H9 (cell line): Measurements from ENCODE around the gene TSPAN4. TPM values are rescaled to one million over a fixed set of nuclear protein-coding genes. Genes with fewer than 3 reads are reported as not detected.

Experiments used
- DNase-seq: peaks from one replicate; pipeline ENCODE4 v3.0.0-alpha.2; 2017
- H2AFZ ChIP-seq: one replicate; pipeline ENCODE4 v1.6.1; 2013; ENCODE audit warnings: mild to moderate bottlenecking, low read length, control low read depth, moderate library complexity
- H2AK5ac ChIP-seq: 2 replicates; pipeline ENCODE4 v1.6.1; 2013; ENCODE audit warnings: low read length, control low read depth, mixed read lengths; ENCODE audit not compliant: insufficient read length
- H2BK120ac ChIP-seq: one replicate; pipeline ENCODE4 v1.6.1; 2013; ENCODE audit warnings: low read depth, mild to moderate bottlenecking, low read length, control low read depth, inconsistent platforms; ENCODE audit not compliant: poor library complexity, severe bottlenecking
- H2BK12ac ChIP-seq: 2 replicates; pipeline ENCODE4 v1.6.1; 2013; ENCODE audit warnings: low read length, control low read depth, mixed read lengths, low read depth; ENCODE audit not compliant: insufficient read length
- H2BK15ac ChIP-seq: 2 replicates; pipeline ENCODE4 v1.6.1; 2013; ENCODE audit warnings: low read depth, low read length, control low read depth
- H2BK20ac ChIP-seq: one replicate; pipeline ENCODE4 v1.6.1; 2013; ENCODE audit warnings: low read depth, mild to moderate bottlenecking, low read length, control low read depth, inconsistent platforms; ENCODE audit not compliant: poor library complexity, severe bottlenecking
- H2BK5ac ChIP-seq: 2 replicates; pipeline ENCODE4 v1.6.1; 2013; ENCODE audit warnings: low read length, control low read depth, mixed read lengths; ENCODE audit not compliant: insufficient read length
- H3K14ac ChIP-seq: 2 replicates; pipeline ENCODE4 v1.6.1; 2013; ENCODE audit warnings: low read length, control low read depth; ENCODE audit not compliant: insufficient read depth
- H3K18ac ChIP-seq: 2 replicates; pipeline ENCODE4 v1.6.1; 2013; ENCODE audit warnings: low read depth, mild to moderate bottlenecking, mixed read lengths, low read length, control low read depth; ENCODE audit not compliant: insufficient read length
- H3K23ac ChIP-seq: 2 replicates; pipeline ENCODE4 v1.6.1; 2013; ENCODE audit warnings: low read length, control low read depth, mixed read lengths, low read depth; ENCODE audit not compliant: insufficient read length
- H3K23me2 ChIP-seq: 2 replicates; pipeline ENCODE4 v1.6.1; 2013; ENCODE audit warnings: low read depth, mild to moderate bottlenecking, mixed read lengths, low read length, control low read depth; ENCODE audit not compliant: insufficient read length, poor library complexity, severe bottlenecking
- H3K27ac ChIP-seq: 2 replicates; pipeline ENCODE4 v1.5.1; 2013; ENCODE audit warnings: low read length, control low read depth, mixed read lengths, low read depth; ENCODE audit not compliant: insufficient read length
- H3K27me3 ChIP-seq: 2 replicates; pipeline ENCODE4 v1.6.1; 2013; ENCODE audit warnings: low read length, control low read depth, inconsistent platforms; ENCODE audit not compliant: insufficient read depth
- H3K4ac ChIP-seq: 2 replicates; pipeline ENCODE4 v1.6.1; 2013; ENCODE audit warnings: low read depth, mild to moderate bottlenecking, control low read depth, inconsistent platforms, low read length, moderate library complexity
- H3K4me1 ChIP-seq: 2 replicates; pipeline ENCODE4 v1.6.1; 2013; ENCODE audit warnings: low read length, control low read depth, inconsistent platforms; ENCODE audit not compliant: insufficient read depth
- H3K4me2 ChIP-seq: 2 replicates; pipeline ENCODE4 v1.6.1; 2013; ENCODE audit warnings: low read length, control low read depth, mixed read lengths; ENCODE audit not compliant: insufficient read length, insufficient read depth
- H3K56ac ChIP-seq: 2 replicates; pipeline ENCODE4 v1.6.1; 2013; ENCODE audit warnings: low read depth, mild to moderate bottlenecking, mixed read lengths, low read length, control low read depth; ENCODE audit not compliant: insufficient read length
- H3K79me1 ChIP-seq: 2 replicates; pipeline ENCODE4 v1.6.1; 2013; ENCODE audit warnings: low read depth, mild to moderate bottlenecking, moderate library complexity, low read length, control low read depth, inconsistent platforms; ENCODE audit not compliant: insufficient read depth, poor library complexity, severe bottlenecking
- H3K79me2 ChIP-seq: 2 replicates; pipeline ENCODE4 v1.6.1; 2013; ENCODE audit warnings: low read length, control low read depth, inconsistent platforms; ENCODE audit not compliant: insufficient read depth
- H3K9ac ChIP-seq: 2 replicates; pipeline ENCODE4 v1.6.1; 2013; ENCODE audit warnings: low read length, control low read depth, mixed read lengths; ENCODE audit not compliant: insufficient read length; ENCODE audit errors: extremely low read depth
- H3K9me3 ChIP-seq: one replicate; pipeline ENCODE4 v1.6.1; 2013; ENCODE audit warnings: low read depth, low read length, inconsistent platforms; ENCODE audit not compliant: control insufficient read depth
- H3T11ph ChIP-seq: one replicate; pipeline ENCODE4 v1.6.1; 2013; ENCODE audit warnings: mild to moderate bottlenecking, low read length, control low read depth, inconsistent platforms
- H4K20me1 ChIP-seq: one replicate; pipeline ENCODE4 v1.6.1; 2013; ENCODE audit not compliant: control insufficient read depth, insufficient read length, insufficient read depth
- H4K5ac ChIP-seq: 2 replicates; pipeline ENCODE4 v1.6.1; 2013; ENCODE audit warnings: low read depth, mild to moderate bottlenecking, mixed read lengths, low read length, control low read depth; ENCODE audit not compliant: insufficient read length
- H4K8ac ChIP-seq: replicated peaks from 2 replicates; pipeline ENCODE4 v1.6.1; 2013; ENCODE audit warnings: low read length, control low read depth, mixed read lengths, low read depth; ENCODE audit not compliant: insufficient read length
- H4K91ac ChIP-seq: 2 replicates; pipeline ENCODE4 v1.6.1; 2013; ENCODE audit warnings: low read depth, mild to moderate bottlenecking, moderate library complexity, mixed read lengths, low read length, control low read depth; ENCODE audit not compliant: insufficient read length
- H3K27ac Mint-ChIP-seq, 3 experiments: 2 replicates in 2 of 3; 3 replicates in 1 of 3; pipeline ENCODE4 v1.8.0; 2020 to 2021; ENCODE audit warnings: mixed read lengths in 3 of 3, mild to moderate bottlenecking in 1 of 3, moderate library complexity in 1 of 3
- H3K27me3 Mint-ChIP-seq: 2 replicates; pipeline ENCODE4 v1.8.0; 2021; ENCODE audit warnings: low read depth, mild to moderate bottlenecking, moderate library complexity, mixed read lengths
- H3K36me3 Mint-ChIP-seq, 3 experiments: 2 replicates in 2 of 3; 3 replicates in 1 of 3; pipeline ENCODE4 v1.8.0; 2020 to 2021; ENCODE audit warnings: low read depth in 3 of 3, mixed read lengths in 3 of 3; ENCODE audit not compliant: insufficient read depth in 1 of 3
- H3K4me1 Mint-ChIP-seq, 2 experiments: 2 replicates each; pipeline ENCODE4 v1.8.0; 2020; ENCODE audit warnings: mixed read lengths in 2 of 2
- H3K4me3 Mint-ChIP-seq, 2 experiments: 2 replicates in 1 of 2; 3 replicates in 1 of 2; pipeline ENCODE4 v1.8.0; 2020 to 2021; ENCODE audit warnings: mild to moderate bottlenecking in 2 of 2, mixed read lengths in 2 of 2, moderate library complexity in 1 of 2
- H3K9me3 Mint-ChIP-seq, 2 experiments: 2 replicates in 1 of 2; 3 replicates in 1 of 2; pipeline ENCODE4 v1.8.0; 2020; ENCODE audit warnings: mild to moderate bottlenecking in 2 of 2, mixed read lengths in 2 of 2, moderate library complexity in 1 of 2
- WGBS: extraction: QIAGEN DNeasy Blood & Tissue Kit; methylation state at CpG from one replicate; pipeline ENCODE4 v1.1.7; 2013; ENCODE audit warnings: missing lambda C conversion rate, low lambda C conversion rate, mixed read lengths; ENCODE audit not compliant: insufficient read length; ENCODE audit errors: extremely low coverage; 5-methylcytosine and 5-hydroxymethylcytosine counted together
- total RNA-seq: library from RNA; stranded (reverse); gene quantifications from 2 replicates; pipeline ENCODE4 v1.2.1, GENCODE V29; 2021
- TF ChIP-seq, protein P1 (sequence below): fragments of 200-600 bp; sonication (generic); conservative IDR thresholded peaks from 3 replicates; pipeline ENCODE4 v1.8.0; 2021; ENCODE audit warnings: antibody characterized with exemption, mild to moderate bottlenecking

TSPAN4 gene
- total RNA-seq, 1 experiment from 2014 or later: 64.6 TPM

DNA sequence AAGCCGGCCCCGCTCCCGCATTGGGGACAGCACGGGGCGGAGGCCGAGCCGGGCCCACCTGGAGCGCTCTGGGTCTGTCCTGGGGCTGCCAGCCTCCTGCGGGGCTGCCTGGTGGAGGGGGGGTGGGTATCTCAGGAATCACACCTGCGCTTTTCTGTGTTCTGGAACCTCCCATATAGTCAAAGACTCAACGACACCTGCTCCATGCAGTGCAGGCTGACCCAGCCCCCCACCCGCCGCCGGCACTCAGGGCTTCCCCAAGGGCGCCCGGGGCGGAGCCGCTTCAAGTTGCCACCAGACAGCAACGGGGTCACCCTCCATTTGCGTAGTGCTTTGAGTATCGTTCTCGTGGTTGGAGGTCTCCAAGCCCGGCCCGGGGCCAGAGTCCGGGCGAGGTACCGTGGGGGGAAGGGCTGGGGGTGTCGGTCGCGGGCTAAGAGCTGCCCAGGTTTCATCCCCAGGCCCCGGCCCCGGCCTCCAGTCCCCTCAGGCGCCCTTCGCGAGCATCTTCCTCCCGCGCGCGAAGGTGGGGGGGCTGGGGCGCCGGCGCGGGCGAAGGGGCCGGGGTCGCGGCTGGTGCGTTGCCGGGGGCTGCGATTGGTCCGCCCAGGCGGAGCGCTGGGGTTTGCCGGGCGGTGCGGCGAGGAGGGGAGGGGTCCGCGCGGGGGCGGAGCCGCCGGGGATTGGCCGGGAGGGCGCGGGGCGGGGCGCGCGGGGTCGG, 6.6 kb downstream of the TSPAN4 start:
- Histone ChIP-seq H2BK120ac (no peak overlapping the region), H3K23me2 (peaks cover 18% of the 10 kb centered on the region), H4K8ac (no peak overlapping the region), H3K79me1 (no peaks in the 10 kb centered on the region), H3K9me3 (no peaks in the 10 kb centered on the region), H2BK15ac (no peak overlapping the region), H2BK5ac (no peak overlapping the region), H3K56ac (no peak overlapping the region), H4K20me1 (peaks cover 6% of the 10 kb centered on the region), H3K27me3 (no peaks in the 10 kb centered on the region; the same call in 1 of the 2 replicates), H3K14ac (no peak overlapping the region), H2AFZ (no peak overlapping the region), H2BK12ac (no peak overlapping the region), H3K4me1 (peaks cover 2% of the 10 kb centered on the region; the same call in 1 of the 2 replicates), H3K4ac (no peak overlapping the region), H4K91ac (no peak overlapping the region), H4K5ac (no peak overlapping the region), H3K79me2 (no peaks in the 10 kb centered on the region), H3K9ac (no peak overlapping the region), H2AK5ac (no peak overlapping the region), H3T11ph (no peak overlapping the region), H3K27ac (no peak overlapping the region), H3K18ac (no peak overlapping the region), H2BK20ac (no peak overlapping the region), H3K23ac (no peak overlapping the region), H3K4me2 (peak overlapping the region; percentile 55)
- H3K27ac Mint-ChIP-seq: no peak overlapping the region
- H3K4me1 Mint-ChIP-seq: peaks cover 11 to 41% of the 10 kb centered on the region in 2 experiments
- TF ChIP-seq, protein P1, sequence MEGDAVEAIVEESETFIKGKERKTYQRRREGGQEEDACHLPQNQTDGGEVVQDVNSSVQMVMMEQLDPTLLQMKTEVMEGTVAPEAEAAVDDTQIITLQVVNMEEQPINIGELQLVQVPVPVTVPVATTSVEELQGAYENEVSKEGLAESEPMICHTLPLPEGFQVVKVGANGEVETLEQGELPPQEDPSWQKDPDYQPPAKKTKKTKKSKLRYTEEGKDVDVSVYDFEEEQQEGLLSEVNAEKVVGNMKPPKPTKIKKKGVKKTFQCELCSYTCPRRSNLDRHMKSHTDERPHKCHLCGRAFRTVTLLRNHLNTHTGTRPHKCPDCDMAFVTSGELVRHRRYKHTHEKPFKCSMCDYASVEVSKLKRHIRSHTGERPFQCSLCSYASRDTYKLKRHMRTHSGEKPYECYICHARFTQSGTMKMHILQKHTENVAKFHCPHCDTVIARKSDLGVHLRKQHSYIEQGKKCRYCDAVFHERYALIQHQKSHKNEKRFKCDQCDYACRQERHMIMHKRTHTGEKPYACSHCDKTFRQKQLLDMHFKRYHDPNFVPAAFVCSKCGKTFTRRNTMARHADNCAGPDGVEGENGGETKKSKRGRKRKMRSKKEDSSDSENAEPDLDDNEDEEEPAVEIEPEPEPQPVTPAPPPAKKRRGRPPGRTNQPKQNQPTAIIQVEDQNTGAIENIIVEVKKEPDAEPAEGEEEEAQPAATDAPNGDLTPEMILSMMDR: no peak
- H3K9me3 Mint-ChIP-seq: no peaks in the 10 kb centered on the region
- no peaks in the 10 kb centered on the region for H3K36me3 Mint-ChIP-seq
- H3K4me3 Mint-ChIP-seq: peak overlapping the region; percentile 58 to 76
- peak; percentile 82 for DNase-seq
- WGBS: no CpG with 5 or more reads among the region's 71 CpGs
- H3K27me3 Mint-ChIP-seq: peaks cover 7% of the 10 kb centered on the region
